HCT116 (cell line): Measurements from ENCODE around the gene SBF2. TPM values are rescaled to one million over a fixed set of nuclear protein-coding genes. Genes with fewer than 3 reads are reported as not detected.
"Not testable (repeated sequence)": the region's sequence is repeated elsewhere in the genome, so short reads cannot be mapped to it uniquely, and the experiment has no call there.

Source experiments
- ATAC-seq: fragments of 200-7000 bp; cut with Tn5 transposase; 2 replicates; pipeline ENCODE4 v1.9.1; 2020; ENCODE audit warnings: mild to moderate bottlenecking, moderate library complexity
- BruUV-seq: library from RNA; stranded (reverse); fragments of 400-500 nt; replicated peaks from 2 replicates; lab custom pipeline; 2021; lab: Mats Ljungman, UMichigan
- CTCF ChIA-PET: fragments of 300-600 bp; sonication (Branson Sonifier 250); formaldehyde crosslinking; loops from one replicate; lab custom pipeline; 2021; ENCODE audit warnings: antibody characterized with exemption; lab: Charles Lee
- POLR2A ChIA-PET: fragments of 300-600, 350-600 bp; sonication (Branson Sonifier 250); formaldehyde crosslinking; loops from one replicate; lab custom pipeline; 2021; ENCODE audit warnings: antibody characterized with exemption; lab: Charles Lee
- RAD21 ChIA-PET, 2 experiments: fragments of 300-600 bp; sonication (Branson Sonifier 250); formaldehyde crosslinking; loops; one replicate each; lab custom pipeline; 2023; ENCODE audit warnings: low total read pairs in 2 of 2; ENCODE audit not compliant: uncharacterized antibody in 2 of 2, unreplicated experiment in 2 of 2, low non-redundant PET in 1 of 2; lab: Charles Lee
- DNase-seq: peaks from one replicate; pipeline ENCODE4 v3.0.0-alpha.2; 2010; ENCODE audit warnings: low read depth, low spot score
- H2AFZ ChIP-seq: fragments of 200-600 bp; shearing (Covaris generic), sonication (generic); 2 replicates; pipeline ENCODE4 v1.6.1; 2017; ENCODE audit warnings: low read depth, mixed run types, mixed read lengths, antibody characterized with exemption, low read length; ENCODE audit not compliant: poor library complexity, severe bottlenecking
- H3K27ac ChIP-seq: 2 replicates; pipeline ENCODE4 v1.5.1; 2012; ENCODE audit warnings: low read depth, low read length
- H3K27me3 ChIP-seq: fragments of 200-600 bp; sonication (generic); 2 replicates; pipeline ENCODE4 v1.6.1; 2016; ENCODE audit warnings: mixed run types, low read length, mixed read lengths; ENCODE audit not compliant: insufficient read depth
- H3K36me3 ChIP-seq, 2 experiments: fragments of 200-500 bp in 1 of 2; fragments of 200-600 bp in 1 of 2; sonication (Bioruptor generic) in 1 of 2; sonication (generic) in 1 of 2; 2 replicates each; pipeline versions ENCODE4 v1.5.1 to v1.6.1; 2014 to 2016; ENCODE audit warnings: low read length in 2 of 2, inconsistent platforms in 1 of 2, mixed read lengths in 1 of 2, mixed run types in 1 of 2; ENCODE audit not compliant: insufficient read depth in 2 of 2, control insufficient read depth in 1 of 2
- H3K4me1 ChIP-seq, 2 experiments: fragments of 200-600 bp in 1 of 2; sonication (generic) in 1 of 2; 2 replicates each; pipeline versions ENCODE4 v1.5.1 to v1.6.1; 2012 to 2017; ENCODE audit warnings: low read length in 2 of 2, inconsistent platforms in 1 of 2, mild to moderate bottlenecking in 1 of 2, mixed read lengths in 1 of 2, mixed run types in 1 of 2, moderate library complexity in 1 of 2; ENCODE audit not compliant: insufficient read depth in 2 of 2, control insufficient read depth in 1 of 2
- H3K4me2 ChIP-seq: fragments of 200-600 bp; sonication (generic); 2 replicates; pipeline ENCODE4 v1.6.1; 2017; ENCODE audit warnings: mixed run types, low read length, mixed read lengths
- H3K4me3 ChIP-seq, 2 experiments: fragments of 200-600 bp in 1 of 2; sonication (generic) in 1 of 2; replicated peaks in 1 of 2; 2 replicates each; pipeline ENCODE4 v1.5.1; 2011 to 2016; ENCODE audit warnings: low read length in 2 of 2, control low read depth in 1 of 2, low read depth in 1 of 2, mild to moderate bottlenecking in 1 of 2, mixed read lengths in 1 of 2, mixed run types in 1 of 2
- H3K79me2 ChIP-seq: fragments of 200-600 bp; sonication (generic); 2 replicates; pipeline ENCODE4 v1.6.1; 2017; ENCODE audit warnings: mild to moderate bottlenecking, mixed run types, low read length, moderate library complexity, mixed read lengths; ENCODE audit not compliant: insufficient read depth
- H3K9ac ChIP-seq: fragments of 200-600 bp; sonication (generic); 2 replicates; pipeline ENCODE4 v1.6.1; 2016; ENCODE audit warnings: low read length, mixed read lengths
- H3K9me2 ChIP-seq: fragments of 200-600 bp; sonication (generic), shearing (Covaris generic); 2 replicates; pipeline ENCODE4 v1.6.1; 2017; ENCODE audit warnings: mixed run types, mild to moderate bottlenecking, moderate library complexity; ENCODE audit not compliant: insufficient read depth
- H3K9me3 ChIP-seq, 2 experiments: fragments of 200-500 bp in 1 of 2; fragments of 200-600 bp in 1 of 2; sonication (Bioruptor generic) in 1 of 2; sonication (generic) in 1 of 2; 2 replicates each; pipeline ENCODE4 v1.6.1; 2014 to 2017; ENCODE audit warnings: low read length in 2 of 2, mixed read lengths in 2 of 2, inconsistent platforms in 1 of 2, low read depth in 1 of 2, mild to moderate bottlenecking in 1 of 2, mixed run types in 1 of 2, moderate library complexity in 1 of 2; ENCODE audit not compliant: control insufficient read depth in 1 of 2, insufficient read depth in 1 of 2
- H4K20me1 ChIP-seq: fragments of 200-600 bp; sonication (generic), shearing (Covaris generic); 2 replicates; pipeline ENCODE4 v1.6.1; 2017; ENCODE audit warnings: mixed run types, mild to moderate bottlenecking, moderate library complexity; ENCODE audit not compliant: insufficient read depth
- CBX3 ChIP-seq: IDR thresholded peaks from 2 replicates; pipeline ENCODE4 v1.6.1; 2012; ENCODE audit warnings: low read depth
- CEBPB ChIP-seq: IDR thresholded peaks from 2 replicates; pipeline ENCODE4 v1.6.1; 2012; ENCODE audit warnings: low read depth
- FOSL1 ChIP-seq: IDR thresholded peaks from 2 replicates; pipeline ENCODE4 v1.6.1; 2012; ENCODE audit warnings: low read depth
- POLR2A ChIP-seq: IDR thresholded peaks from 2 replicates; pipeline ENCODE4 v1.7.0; 2011; ENCODE audit warnings: borderline replicate concordance; ENCODE audit not compliant: insufficient read depth, insufficient read length; ENCODE audit errors: extremely low read depth
- POLR2AphosphoS5 ChIP-seq: IDR thresholded peaks from 2 replicates; pipeline ENCODE4 v1.6.1; 2011; ENCODE audit warnings: mild to moderate bottlenecking, low read depth, low read length, moderate library complexity
- REST ChIP-seq: IDR thresholded peaks from 2 replicates; pipeline ENCODE4 v1.6.1; 2012; ENCODE audit warnings: low read depth
- TCF7L2 ChIP-seq: IDR thresholded peaks from 2 replicates; pipeline ENCODE4 v1.7.0; 2011; ENCODE audit warnings: borderline replicate concordance, inconsistent platforms; ENCODE audit not compliant: insufficient read depth, insufficient read length; ENCODE audit errors: extremely low read depth
- ZNF274 ChIP-seq: fragments of 200-500 bp; sonication (Bioruptor generic); IDR thresholded peaks from 2 replicates; pipeline ENCODE4 v1.6.1; 2014; ENCODE audit warnings: mild to moderate bottlenecking, low read depth, low read length, inconsistent platforms
- intact Hi-C: fragments of 100-400 bp; cut with micrococcal nuclease; formaldehyde crosslinking; loops from 2 replicates; pipeline ENCODE4 v1.10.0; 2022
- total RNA-seq: library from RNA; stranded (reverse); gene quantifications from one replicate; pipeline ENCODE4 v1.2.1, GENCODE V29; 2021; ENCODE audit not compliant: unreplicated experiment

Gene SBF2
- total RNA-seq, 1 experiment from 2014 or later: 35.0 TPM

DNA sequence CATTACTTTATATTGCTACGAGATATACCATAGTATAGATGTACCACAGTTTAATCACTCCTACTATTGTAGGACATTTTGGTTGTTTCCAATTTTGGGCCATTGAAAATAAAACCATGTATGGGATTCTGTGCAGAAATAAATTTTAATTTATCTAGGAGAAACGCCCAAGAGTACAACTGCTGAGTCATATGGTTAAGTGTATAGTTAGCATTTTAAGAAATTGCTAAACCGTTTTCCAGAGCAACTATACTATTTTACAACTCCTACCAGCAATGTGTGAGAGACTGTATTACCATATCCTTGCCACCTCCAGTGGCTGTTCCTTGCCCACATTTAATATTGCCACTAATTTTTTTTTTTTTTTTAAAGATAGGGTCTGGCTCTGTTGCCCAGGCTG, 163.1 kb downstream of the SBF2 start (continued):
- no peak for TF ChIP-seq POLR2AphosphoS5
- TF ChIP-seq CEBPB: no peak
- TF ChIP-seq TCF7L2: no peak
- TF ChIP-seq ZNF274: no peak
- TF ChIP-seq, all 23 proteins: peak for 0

- intact Hi-C loops, H3K4me1 ChIP-seq, H3K4me2 ChIP-seq, H4K20me1 ChIP-seq, H3K9me2 ChIP-seq, RAD21 ChIA-PET, H3K79me2 ChIP-seq, POLR2A ChIA-PET, ATAC-seq, H3K9me3 ChIP-seq, H3K9ac ChIP-seq, H3K27me3 ChIP-seq, H3K36me3 ChIP-seq, DNase-seq, H3K4me3 ChIP-seq, H3K27ac ChIP-seq, BruUV-seq, H2AFZ ChIP-seq: not testable (repeated sequence)
- CTCF ChIA-PET: interaction anchor here (2.0 kb wide), 1 partner anchor 237 kb away, joined by 4 read pairs; no protein-coding TSS in a partner anchor
Observed at GRCh38 chr11:10129184-10129583, 164.8 kb downstream of the SBF2 start.

DNA sequence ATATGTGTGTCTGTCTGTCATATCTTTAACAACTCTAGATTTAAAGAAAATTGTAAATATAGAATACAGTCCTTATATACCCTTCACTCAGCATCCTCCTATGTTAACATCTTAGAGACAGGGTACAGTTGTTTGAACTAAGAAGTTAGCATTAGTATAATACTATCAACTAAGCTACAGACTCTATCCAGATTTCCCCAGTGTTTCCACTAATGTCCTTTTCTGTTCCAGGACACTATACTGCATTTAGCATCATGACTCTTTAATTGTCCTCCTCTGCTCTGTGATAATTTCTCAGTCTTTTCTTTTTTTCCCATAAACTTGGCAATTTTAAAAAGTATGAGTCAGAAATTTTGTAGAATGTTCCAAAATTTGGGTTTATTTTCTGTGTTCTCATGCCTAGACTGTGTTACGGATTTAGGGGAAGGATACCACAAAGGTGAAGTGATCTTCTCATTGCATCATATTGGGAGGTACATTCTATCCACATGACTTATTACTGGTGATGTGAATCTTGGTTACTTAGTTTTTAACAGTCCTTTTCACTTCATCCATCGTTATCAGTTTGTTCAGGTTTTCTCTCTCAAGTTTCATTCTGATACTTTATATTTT, 168.4 kb downstream of the SBF2 start:
- no TSS peak for BruUV-seq
- ATAC-seq (no peak), DNase-seq (no peak)
- RAD21 ChIA-PET: no interaction called here
- intact Hi-C loops: no loop called here
- Histone ChIP-seq H3K27ac (no peak overlapping the region), H4K20me1 (no peaks in the 10 kb centered on the region), H3K36me3 (no peaks in the 10 kb centered on the region), H3K9me2 (no peaks in the 10 kb centered on the region; the same call in 1 of the 2 replicates), H3K4me1 (peaks cover 12 to 20% of the 10 kb centered on the region in 2 experiments; a peak in 3 of 4 replicates), H3K79me2 (no peaks in the 10 kb centered on the region), H2AFZ (no peak overlapping the region), H3K9me3 (no peaks in the 10 kb centered on the region), H3K9ac (no peak overlapping the region), H3K4me2 (no peak overlapping the region), H3K4me3 (no peak overlapping the region), H3K27me3 (no peaks in the 10 kb centered on the region)
- TF ChIP-seq FOSL1 (no peak), POLR2A (no peak), REST (no peak), ZNF274 (no peak), POLR2AphosphoS5 (no peak), TCF7L2 (no peak), CBX3 (no peak)
- CTCF ChIA-PET: no interaction called here
- POLR2A ChIA-PET: no interaction called here
